ENCODE data around the gene ACADSB.

ACADSB gene

DNA sequence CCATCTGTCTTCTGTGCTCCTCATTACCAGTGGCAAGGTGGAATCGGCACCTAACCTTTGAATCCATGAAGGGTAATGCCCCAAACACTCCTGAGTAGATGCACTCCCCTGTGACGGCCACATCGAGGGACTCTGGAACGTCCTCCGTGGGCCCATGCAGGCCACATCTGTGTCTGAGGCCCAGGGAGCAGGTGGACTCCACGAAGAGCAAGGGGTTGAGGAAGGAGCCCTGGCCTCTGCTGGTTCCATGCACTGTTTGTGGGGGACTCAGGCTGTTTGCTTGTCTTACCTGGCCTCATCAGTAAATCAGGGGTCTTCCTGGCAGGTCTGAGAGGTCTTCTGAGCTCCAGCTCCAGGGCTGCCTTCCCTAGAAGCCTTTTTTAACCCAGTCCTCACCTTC lies 64.4 kb downstream of the ACADSB start:
- no peaks in the 10 kb centered on the region for H4K20me1 ChIP-seq (ENCODE audit: insufficient read depth, low read length)
- H3K79me2 ChIP-seq (ENCODE audit: insufficient read depth, low read length), result no peaks in the 10 kb centered on the region
- no peak overlapping the region for H2AFZ ChIP-seq (ENCODE audit: low read depth, low read length)
- H3K9me3 ChIP-seq (ENCODE audit: insufficient read depth, low read length, severe bottlenecking), result no peaks in the 10 kb centered on the region
- H3K27ac ChIP-seq (ENCODE audit: low read length), result no peak overlapping the region
- DNase-seq (no peak), ATAC-seq (ENCODE audit: insufficient read depth, low read depth) (no peak)
- no peak for TF ChIP-seq EZH2 (IDR thresholded peaks at IDR 0.05; ENCODE audit: borderline replicate concordance, low read depth, low read length, severe bottlenecking)
- TF ChIP-seq, protein P1, sequence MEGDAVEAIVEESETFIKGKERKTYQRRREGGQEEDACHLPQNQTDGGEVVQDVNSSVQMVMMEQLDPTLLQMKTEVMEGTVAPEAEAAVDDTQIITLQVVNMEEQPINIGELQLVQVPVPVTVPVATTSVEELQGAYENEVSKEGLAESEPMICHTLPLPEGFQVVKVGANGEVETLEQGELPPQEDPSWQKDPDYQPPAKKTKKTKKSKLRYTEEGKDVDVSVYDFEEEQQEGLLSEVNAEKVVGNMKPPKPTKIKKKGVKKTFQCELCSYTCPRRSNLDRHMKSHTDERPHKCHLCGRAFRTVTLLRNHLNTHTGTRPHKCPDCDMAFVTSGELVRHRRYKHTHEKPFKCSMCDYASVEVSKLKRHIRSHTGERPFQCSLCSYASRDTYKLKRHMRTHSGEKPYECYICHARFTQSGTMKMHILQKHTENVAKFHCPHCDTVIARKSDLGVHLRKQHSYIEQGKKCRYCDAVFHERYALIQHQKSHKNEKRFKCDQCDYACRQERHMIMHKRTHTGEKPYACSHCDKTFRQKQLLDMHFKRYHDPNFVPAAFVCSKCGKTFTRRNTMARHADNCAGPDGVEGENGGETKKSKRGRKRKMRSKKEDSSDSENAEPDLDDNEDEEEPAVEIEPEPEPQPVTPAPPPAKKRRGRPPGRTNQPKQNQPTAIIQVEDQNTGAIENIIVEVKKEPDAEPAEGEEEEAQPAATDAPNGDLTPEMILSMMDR (IDR thresholded peaks at IDR 0.05; ENCODE audit: borderline replicate concordance, extremely low read depth, low read length, poor library complexity, severe bottlenecking), result no peak
- H3K4me1 ChIP-seq (ENCODE audit: insufficient read depth, low read length), result no peaks in the 10 kb centered on the region
- H3K9ac ChIP-seq (ENCODE audit: low read depth, low read length), result no peak overlapping the region
- H3K4me2 ChIP-seq (ENCODE audit: insufficient read depth, low read length), result no peak overlapping the region
- no peaks in the 10 kb centered on the region for H3K36me3 ChIP-seq (ENCODE audit: insufficient read depth, low read length)
- no peak overlapping the region for H3K4me3 ChIP-seq (ENCODE audit: low read depth in 1 of 2, low read length in 2 of 2)
- H3K27me3 ChIP-seq (ENCODE audit: insufficient read depth, low read length, poor library complexity), result peaks cover 10% of the 10 kb centered on the region

DNA sequence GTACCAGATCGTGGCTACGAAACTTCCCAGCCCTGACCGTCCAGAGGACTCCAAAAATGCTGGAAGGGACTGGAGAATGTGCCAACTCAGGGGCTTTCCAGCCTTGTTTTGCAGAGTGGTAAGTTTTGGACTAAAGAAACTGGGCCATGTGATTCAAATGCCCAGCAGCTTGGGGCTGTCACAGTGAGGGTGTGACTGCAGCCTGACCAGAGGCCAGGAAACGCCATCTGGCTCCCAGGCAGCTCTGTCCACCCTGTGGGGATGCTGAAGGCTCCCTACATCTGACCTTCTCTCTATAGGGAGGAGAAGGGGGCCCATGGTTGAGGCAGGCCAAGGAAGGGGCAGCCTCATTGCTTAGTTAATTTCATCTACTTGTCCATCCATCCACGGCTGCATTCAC lies 65.4 kb downstream of the ACADSB start:
- Histone ChIP-seq H3K27me3 (ENCODE audit: insufficient read depth, low read length, poor library complexity) (peaks cover 6% of the 10 kb centered on the region), H3K4me1 (ENCODE audit: insufficient read depth, low read length) (no peaks in the 10 kb centered on the region), H3K9ac (ENCODE audit: low read depth, low read length) (no peak overlapping the region), H3K27ac (ENCODE audit: low read length) (no peak overlapping the region), H3K4me2 (ENCODE audit: insufficient read depth, low read length) (no peak overlapping the region), H4K20me1 (ENCODE audit: insufficient read depth, low read length) (no peaks in the 10 kb centered on the region), H3K4me3 (ENCODE audit: low read depth in 1 of 2, low read length in 2 of 2) (no peak overlapping the region), H3K79me2 (ENCODE audit: insufficient read depth, low read length) (no peaks in the 10 kb centered on the region), H3K9me3 (ENCODE audit: insufficient read depth, low read length, severe bottlenecking) (no peaks in the 10 kb centered on the region), H2AFZ (ENCODE audit: low read depth, low read length) (no peak overlapping the region), H3K36me3 (ENCODE audit: insufficient read depth, low read length) (no peaks in the 10 kb centered on the region)
- ATAC-seq (ENCODE audit: insufficient read depth, low read depth) (no peak), DNase-seq (no peak)
- TF ChIP-seq EZH2 (IDR thresholded peaks at IDR 0.05; ENCODE audit: borderline replicate concordance, low read depth, low read length, severe bottlenecking), result no peak
- TF ChIP-seq, protein P1 (IDR thresholded peaks at IDR 0.05; ENCODE audit: borderline replicate concordance, extremely low read depth, low read length, poor library complexity, severe bottlenecking), result no peak

DNA sequence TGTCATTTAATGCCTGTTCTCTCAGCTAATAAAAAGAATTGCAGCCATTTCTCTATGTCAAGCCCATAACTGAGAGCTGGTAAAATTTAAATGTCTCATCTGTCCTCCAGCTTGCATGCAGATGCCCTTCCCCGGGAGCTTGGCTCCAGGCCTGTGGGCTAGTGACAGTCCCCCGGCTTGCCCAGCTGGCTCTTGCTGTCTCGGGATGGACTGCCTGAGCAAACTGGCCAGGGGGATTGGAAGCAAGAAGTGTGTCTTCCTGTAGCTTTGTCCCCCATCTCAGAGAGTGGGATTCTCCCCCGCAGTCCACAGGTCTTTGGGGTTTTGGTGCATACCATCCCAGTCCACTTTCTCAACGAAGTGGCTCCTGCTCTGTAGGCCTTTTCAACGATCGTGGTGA lies 73.1 kb downstream of the ACADSB start:
- Histone ChIP-seq H3K4me1 (ENCODE audit: insufficient read depth, low read length) (no peaks in the 10 kb centered on the region), H4K20me1 (ENCODE audit: insufficient read depth, low read length) (no peaks in the 10 kb centered on the region), H3K9me3 (ENCODE audit: insufficient read depth, low read length, severe bottlenecking) (no peaks in the 10 kb centered on the region), H3K27me3 (ENCODE audit: insufficient read depth, low read length, poor library complexity) (no peaks in the 10 kb centered on the region), H3K4me2 (ENCODE audit: insufficient read depth, low read length) (no peak overlapping the region), H3K79me2 (ENCODE audit: insufficient read depth, low read length) (no peaks in the 10 kb centered on the region), H2AFZ (ENCODE audit: low read depth, low read length) (no peak overlapping the region), H3K36me3 (ENCODE audit: insufficient read depth, low read length) (no peaks in the 10 kb centered on the region), H3K27ac (ENCODE audit: low read length) (no peak overlapping the region), H3K4me3 (ENCODE audit: low read depth in 1 of 2, low read length in 2 of 2) (no peak overlapping the region), H3K9ac (ENCODE audit: low read depth, low read length) (no peak overlapping the region)
- TF ChIP-seq, protein P1 (IDR thresholded peaks at IDR 0.05; ENCODE audit: borderline replicate concordance, extremely low read depth, low read length, poor library complexity, severe bottlenecking), result no peak
- TF ChIP-seq EZH2 (IDR thresholded peaks at IDR 0.05; ENCODE audit: borderline replicate concordance, low read depth, low read length, severe bottlenecking), result no peak
- DNase-seq (no peak), ATAC-seq (ENCODE audit: insufficient read depth, low read depth) (no peak)

DNA sequence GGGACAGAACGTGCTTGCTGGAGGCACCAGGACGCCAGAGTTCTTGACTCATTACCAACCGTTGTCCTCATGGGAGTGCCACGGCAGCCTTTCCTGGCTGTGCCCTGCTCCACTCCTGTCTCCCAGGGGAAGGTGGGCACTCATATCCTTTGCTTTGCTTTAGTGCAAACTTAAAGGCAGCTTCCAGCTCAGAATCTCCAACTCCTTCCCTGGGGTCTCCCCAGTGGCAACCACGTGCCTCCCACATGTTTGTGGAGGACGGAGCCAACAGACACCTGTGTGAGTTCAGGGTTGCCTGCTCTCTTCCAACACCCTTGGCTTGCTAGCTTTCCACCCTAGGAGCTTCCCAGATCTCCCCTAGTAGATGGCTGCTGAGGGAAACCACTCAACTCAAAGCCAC lies 75.0 kb downstream of the ACADSB start:
- Histone ChIP-seq H3K36me3 (ENCODE audit: insufficient read depth, low read length) (no peaks in the 10 kb centered on the region), H3K9me3 (ENCODE audit: insufficient read depth, low read length, severe bottlenecking) (no peaks in the 10 kb centered on the region), H3K4me1 (ENCODE audit: insufficient read depth, low read length) (no peaks in the 10 kb centered on the region), H3K4me3 (ENCODE audit: low read depth in 1 of 2, low read length in 2 of 2) (no peak overlapping the region), H3K9ac (ENCODE audit: low read depth, low read length) (no peak overlapping the region), H3K4me2 (ENCODE audit: insufficient read depth, low read length) (no peak overlapping the region), H3K27me3 (ENCODE audit: insufficient read depth, low read length, poor library complexity) (no peaks in the 10 kb centered on the region), H3K79me2 (ENCODE audit: insufficient read depth, low read length) (no peaks in the 10 kb centered on the region), H4K20me1 (ENCODE audit: insufficient read depth, low read length) (no peaks in the 10 kb centered on the region), H2AFZ (ENCODE audit: low read depth, low read length) (no peak overlapping the region), H3K27ac (ENCODE audit: low read length) (no peak overlapping the region)
- ATAC-seq (ENCODE audit: insufficient read depth, low read depth) (no peak), DNase-seq (no peak)
- TF ChIP-seq EZH2 (IDR thresholded peaks at IDR 0.05; ENCODE audit: borderline replicate concordance, low read depth, low read length, severe bottlenecking), result no peak
- TF ChIP-seq, protein P1 (IDR thresholded peaks at IDR 0.05; ENCODE audit: borderline replicate concordance, extremely low read depth, low read length, poor library complexity, severe bottlenecking), result no peak

All from DND-41 (cell line).